NCI-H2081 treated with DMSO at 0.1 percent for 48 hours (cell line): ENCODE results near the gene FGF6.
"Not testable (repeated sequence)": the region's sequence is repeated elsewhere in the genome, so short reads cannot be mapped to it uniquely, and the experiment has no call there.

Experiments
- DNase-seq: peaks from one replicate; lab custom pipeline; 2025; lab: John Stamatoyannopoulos, UW

Gene FGF6, protein sequence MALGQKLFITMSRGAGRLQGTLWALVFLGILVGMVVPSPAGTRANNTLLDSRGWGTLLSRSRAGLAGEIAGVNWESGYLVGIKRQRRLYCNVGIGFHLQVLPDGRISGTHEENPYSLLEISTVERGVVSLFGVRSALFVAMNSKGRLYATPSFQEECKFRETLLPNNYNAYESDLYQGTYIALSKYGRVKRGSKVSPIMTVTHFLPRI

GRCh38 chr12:4445156-4446101 lies at the start of gene FGF6:
Gene FGF6, minus strand, starts transcription at chr12:4445815. Its CDS starts 245 bp downstream, at chr12:4445570.
- DNase-seq: no peak

DNA sequence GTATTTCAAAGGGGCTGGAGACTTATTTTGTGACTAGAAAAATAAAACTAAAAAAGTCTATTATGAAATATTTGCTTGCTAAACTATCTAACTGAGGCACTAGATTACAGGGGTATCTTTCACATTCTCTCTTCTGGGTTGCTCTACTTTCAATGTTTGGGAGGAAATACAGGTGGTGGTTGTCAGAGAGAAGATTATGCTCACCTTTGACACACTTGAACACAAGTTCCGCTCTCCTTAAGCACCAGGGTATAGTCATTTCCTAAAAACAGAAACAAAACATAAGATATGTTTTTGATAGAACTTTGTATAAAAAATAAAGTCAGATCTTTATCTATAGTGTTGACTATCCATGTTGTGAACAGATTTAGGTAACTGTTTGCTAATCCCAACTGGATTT lies 45.4 kb upstream of the FGF6 start:
- DNase-seq: no peak

- DNase-seq: no peak
Measured at GRCh38 chr12:4489556-4489955, 43.9 kb upstream of the FGF6 start.

DNA sequence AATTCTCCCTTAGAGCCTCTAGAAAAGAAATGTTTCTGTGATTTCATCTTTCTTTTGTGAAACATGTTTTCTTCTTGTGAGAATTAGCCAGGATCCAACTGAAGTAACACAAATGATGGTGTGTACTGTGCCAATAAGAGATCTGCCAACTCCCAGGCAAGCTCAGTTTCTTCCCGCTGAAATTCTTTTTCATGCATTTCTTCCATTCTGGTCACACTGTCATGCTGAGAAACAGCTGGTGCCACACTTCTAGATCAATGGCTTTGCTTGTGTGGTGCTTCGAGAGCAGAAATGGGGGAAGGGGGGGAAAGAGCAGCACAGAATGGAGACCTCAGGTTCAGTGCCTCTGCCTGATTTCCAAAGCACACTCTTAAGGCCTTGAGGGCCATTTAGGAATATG lies 41.4 kb upstream of the FGF6 start:
- no peak for DNase-seq

DNA sequence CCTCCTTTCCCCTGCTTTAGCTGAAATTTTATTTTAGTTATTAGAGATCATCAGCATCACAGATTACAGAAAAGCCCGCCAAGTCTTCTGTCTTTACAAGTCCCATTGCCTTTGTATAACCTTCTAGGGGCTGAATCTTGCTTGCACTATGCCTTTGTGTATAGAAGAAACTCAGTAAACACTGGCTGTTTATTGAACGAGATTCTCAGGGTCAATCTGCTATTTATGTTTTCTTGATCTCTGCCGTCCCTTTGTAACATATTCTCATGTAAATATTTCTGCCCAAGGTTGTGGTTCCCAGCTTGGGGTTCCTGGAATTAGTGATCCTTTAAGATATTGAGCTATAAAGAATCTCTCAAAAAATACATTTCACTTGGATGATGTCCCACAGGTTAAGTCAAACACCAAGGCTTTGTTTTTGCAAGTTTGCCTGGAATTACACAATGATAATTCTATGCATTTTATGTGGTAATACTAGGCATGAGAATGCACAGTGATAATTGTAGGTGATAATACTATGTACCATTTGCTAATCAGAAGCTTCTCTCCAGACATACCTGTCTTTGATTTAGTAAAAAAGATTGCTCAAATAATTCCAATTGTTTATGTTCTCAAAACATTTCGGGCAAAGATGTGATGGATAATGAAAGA lies 40.6 kb upstream of the FGF6 start:
- no peak for DNase-seq

GRCh38 chr12:4483885-4484823 lies 38.5 kb upstream of the FGF6 start:
- DNase-seq: no peak

DNA sequence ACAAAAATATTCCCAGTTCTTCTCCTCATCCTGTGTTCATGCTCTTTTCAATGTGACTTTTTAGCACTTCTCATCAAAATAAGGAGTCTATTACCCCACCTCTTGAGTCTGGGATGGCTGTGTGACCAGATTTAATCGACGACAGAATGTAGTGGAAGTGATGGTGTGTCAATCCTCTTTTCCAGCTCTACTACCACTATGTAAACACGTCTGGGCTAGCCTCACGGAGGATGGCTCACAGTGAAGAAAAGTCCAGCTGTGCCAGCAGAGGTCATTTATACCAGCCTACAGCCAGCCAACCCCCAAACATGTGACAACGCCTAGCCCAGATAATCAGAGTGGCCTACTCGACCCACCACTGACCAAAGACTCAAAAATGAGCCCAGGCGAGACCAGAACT lies 37.3 kb upstream of the FGF6 start:
- no peak for DNase-seq

DNA sequence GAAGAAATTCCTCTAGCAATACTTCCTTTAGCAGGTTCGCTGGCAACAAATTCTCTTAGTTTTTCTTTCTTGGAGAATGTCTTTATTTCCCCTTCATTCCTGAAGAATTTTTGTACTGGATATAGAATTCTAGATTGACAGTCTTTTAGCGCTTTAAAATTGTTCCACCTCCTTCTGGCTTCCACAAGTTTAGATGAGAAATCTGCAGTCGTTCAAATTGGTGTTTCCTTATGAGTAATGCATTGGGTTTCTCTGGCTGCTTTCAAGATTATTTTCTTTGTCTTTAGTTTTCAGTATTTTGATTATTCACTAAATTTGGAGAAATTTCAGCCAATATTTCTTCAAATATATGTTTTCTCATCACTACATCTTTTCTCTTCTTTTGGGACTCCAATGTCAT lies 33.3 kb upstream of the FGF6 start:
- DNase-seq: no peak

- DNase-seq: no peak
Measured at GRCh38 chr12:4477129-4477528, 31.5 kb upstream of the FGF6 start.

DNA sequence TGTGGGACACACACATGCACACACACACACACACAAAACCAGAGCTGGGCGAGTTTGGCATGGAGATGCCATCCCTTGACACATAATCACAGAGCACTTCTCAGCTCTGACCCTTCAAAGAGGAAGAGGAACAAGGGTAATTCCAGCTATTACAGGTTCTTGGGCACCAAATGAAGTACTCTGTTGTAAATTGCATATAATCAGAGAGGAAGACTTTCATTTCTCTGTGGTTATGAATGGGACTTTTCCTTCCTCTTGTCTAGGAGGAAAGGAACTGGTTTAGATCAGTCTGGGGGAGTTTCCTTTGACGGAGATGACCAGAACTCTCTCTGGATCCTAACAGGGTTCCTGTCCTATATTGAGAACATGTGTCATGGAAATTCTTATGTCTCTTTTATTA lies 26.4 kb upstream of the FGF6 start:
- DNase-seq: no peak

DNA sequence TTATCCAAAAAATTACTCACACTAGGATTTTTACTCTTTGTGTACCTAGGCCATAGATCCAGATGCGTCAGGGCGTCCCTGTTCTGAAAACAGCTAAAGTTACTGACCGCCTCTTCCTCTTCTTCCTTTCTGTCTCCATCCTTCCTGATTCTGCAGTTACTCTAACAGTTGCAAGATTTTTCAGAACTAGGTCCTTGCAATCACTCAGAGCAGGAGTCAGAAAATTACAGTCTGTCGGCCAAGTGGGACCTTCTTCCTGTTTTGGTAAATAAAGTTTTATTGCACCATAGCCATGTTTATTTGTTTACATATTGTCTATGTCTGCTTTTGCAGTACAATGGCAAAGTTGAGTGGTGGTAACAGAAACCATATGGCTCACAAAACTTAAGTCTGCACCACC lies 25.6 kb upstream of the FGF6 start:
- DNase-seq: no peak

- DNase-seq: no peak
Measured at GRCh38 chr12:4468994-4469393, 23.4 kb upstream of the FGF6 start.

DNA sequence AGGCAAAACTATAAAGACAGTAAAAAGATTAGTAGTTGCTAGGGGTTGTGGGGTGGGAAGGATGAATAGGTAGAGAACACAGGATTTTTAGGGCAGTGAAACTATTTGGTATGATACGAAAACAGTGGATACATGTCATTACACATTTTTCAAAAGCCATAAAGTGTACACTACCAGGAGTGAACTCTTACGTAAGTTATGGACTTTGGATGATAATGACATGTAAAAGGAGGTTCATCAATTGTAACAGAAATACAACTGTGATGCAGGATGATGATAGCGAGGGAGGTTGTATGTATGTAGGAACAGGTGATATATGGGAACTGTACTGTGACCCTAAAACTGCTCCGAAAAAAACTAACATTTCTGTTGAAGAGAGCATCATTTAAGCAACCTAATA lies 15.1 kb upstream of the FGF6 start:
- no peak for DNase-seq

- DNase-seq: not testable (repeated sequence)
Measured at GRCh38 chr12:4455849-4456248, 10.2 kb upstream of the FGF6 start.

DNA sequence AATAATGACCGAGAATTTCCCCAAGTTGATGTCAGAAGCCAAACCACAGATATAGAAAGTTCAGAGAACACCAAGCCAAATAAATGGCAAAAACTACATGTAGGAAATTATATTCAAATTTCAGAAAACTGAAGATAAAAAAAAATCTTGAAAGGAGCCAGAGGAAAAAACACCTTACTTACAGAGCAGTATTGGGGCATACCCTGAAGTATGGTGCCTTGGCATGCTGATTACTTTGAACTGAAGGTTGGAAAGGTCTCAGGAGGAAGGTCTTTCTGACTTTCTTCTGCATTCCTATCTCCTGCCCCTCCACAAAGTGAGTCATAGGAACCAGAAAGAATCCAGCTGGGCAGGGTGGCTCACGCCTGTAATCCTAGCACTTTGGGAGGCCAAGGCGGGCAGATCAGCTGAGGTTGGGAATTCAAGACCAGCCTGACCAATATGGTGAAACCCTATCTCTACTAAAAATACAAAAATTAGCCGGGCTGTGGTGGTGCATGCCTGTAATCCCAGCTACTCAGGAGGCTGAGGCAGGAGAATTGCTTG lies 8.8 kb upstream of the FGF6 start:
- DNase-seq: no peak

DNA sequence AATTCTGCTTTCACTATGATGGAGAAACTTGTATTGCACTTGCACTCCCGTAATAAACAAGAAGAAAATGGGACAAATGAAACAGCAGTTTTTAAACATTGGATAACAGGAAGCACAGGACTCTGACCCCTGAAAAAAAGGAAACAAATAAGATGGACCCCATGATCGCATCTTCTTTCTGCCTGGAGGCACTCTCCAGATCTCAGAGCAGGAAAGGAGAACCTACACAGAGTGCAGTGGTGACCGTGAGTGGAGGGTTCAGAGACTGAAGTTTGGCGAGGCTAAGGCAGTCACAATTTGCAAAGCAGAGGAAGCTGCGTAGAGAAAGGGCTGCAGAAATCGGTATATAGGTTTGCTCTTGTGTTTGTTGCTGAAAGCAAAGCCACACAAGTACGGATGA lies 6.1 kb upstream of the FGF6 start:
- no peak for DNase-seq

DNA sequence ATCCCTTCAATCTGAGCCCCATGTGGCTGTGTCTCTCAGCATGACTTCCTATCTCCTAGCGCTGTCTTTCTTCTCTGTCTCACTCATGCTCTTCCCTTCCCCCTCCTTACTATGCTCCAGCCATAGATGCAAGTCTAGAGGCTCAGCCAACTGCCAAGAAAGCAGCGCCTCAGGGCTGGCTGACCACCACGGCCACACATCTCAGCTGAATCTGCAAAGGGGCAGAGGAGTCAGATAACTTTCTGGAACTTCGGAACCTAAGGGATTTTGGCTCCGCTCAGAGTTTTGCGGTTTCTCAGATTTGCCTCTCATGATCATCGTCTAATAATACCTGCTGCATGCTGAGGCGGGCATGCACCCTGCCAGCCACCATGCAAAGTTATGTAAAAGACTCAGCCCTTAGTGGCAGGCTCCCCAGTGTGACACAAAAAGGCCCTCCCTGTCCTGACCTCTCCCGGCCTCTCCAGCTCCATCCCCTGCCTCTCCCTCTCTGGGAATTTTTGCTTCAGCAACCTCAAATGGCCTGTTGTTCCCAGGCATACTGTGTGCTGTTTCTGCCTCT lies 5.0 kb upstream of the FGF6 start:
- no peak for DNase-seq

GRCh38 chr12:4449851-4450221 lies 4.2 kb upstream of the FGF6 start:
- no peak for DNase-seq

DNA sequence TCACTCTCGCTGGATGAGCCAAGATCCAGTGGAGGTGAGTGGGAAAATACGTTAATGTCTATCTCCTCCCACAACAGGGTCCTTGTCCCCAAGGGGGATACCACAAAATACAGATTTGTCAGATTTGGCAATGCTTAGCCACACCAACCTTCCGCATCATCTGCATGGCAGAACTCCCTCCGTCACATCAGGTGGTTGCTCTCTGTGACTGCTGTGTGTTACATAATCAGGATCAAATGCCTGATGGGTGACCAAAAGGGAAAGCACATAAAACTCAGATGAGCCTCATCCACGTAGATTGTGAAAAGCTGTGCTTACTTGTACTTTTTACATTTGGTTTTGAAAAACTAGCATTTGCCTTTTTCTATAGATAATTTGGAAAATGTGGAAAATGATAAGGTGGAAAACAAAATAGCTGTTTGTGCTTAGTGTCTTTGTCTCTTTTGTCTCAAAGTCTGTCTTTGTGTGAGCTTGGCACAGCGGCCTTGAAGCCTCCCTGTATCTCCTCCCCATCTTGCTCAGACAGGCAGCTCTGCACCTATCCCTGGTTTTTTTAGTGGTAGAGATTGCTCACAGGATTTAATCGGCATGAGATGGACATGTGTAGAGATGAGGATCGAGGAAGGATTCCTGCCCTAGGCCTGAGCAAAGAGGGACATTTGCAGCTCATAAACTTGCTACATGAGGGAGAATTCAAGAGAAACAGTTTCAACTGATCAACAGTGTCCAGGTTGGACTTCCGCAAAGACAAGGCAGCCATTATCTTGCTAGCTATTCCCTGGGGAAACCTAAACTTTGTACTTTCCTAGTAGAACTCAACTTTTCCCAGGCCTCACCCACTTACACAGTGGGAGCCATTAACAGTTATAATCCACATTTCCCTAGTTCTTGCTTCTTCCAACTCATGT lies 3.6 kb upstream of the FGF6 start:
- no peak for DNase-seq

DNA sequence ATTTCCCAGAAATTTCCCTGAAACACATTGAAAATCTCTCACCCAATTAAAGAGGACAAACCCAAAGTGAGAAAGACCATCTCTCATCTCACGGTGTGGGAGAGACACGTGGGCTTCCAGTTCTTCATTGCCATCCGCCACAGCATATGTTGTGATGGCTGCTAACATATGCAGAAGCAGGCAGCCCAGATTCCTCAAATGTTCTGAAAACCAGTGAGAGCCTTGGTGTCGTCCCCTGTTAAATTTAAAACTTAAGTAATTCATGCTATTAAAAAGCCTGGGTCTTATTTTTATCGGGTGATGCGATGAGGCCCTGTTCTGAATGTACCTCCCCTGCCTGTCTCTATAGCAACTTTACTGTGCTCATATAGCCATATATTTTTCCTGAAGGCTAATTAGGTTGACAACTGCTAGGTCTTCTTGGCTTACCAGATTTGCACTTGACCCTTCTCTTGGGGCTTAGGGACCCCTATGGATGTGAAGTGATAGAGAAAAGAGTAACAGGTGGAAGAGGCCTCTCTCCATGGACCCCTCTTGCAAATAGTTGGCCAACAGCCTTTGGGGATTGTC lies 2.8 kb upstream of the FGF6 start:
- no peak for DNase-seq
